Cerebellar nuclear complex (tissue), 1 donor: ENCODE data around the gene SCFD1.

ENCODE experiments used
- DNase-seq, 2 experiments: peaks; one replicate each; lab custom pipeline; 2025; lab: John Stamatoyannopoulos, UW

The SCFD1 gene

GRCh38 chr14:30757082-30757481 lies 135.0 kb downstream of the SCFD1 start:
- DNase-seq: no peak

- DNase-seq: no peak
Measured at GRCh38 chr14:30759172-30760125, 137.3 kb downstream of the SCFD1 start.

- no peak for DNase-seq
Measured at GRCh38 chr14:30763891-30764290, 141.8 kb downstream of the SCFD1 start.

GRCh38 chr14:30767624-30768023 lies 145.5 kb downstream of the SCFD1 start:
- no peak for DNase-seq

- DNase-seq: no peak
Measured at GRCh38 chr14:30768791-30769190, 146.7 kb downstream of the SCFD1 start.

GRCh38 chr14:30770376-30770775 lies 148.3 kb downstream of the SCFD1 start:
- no peak for DNase-seq

GRCh38 chr14:30771595-30771994 lies 149.5 kb downstream of the SCFD1 start:
- DNase-seq: no peak

GRCh38 chr14:30779210-30779609 lies 157.1 kb downstream of the SCFD1 start:
- DNase-seq: no peak
